Measurements from ENCODE around the gene MATN1. TPM values are rescaled to one million over a fixed set of nuclear protein-coding genes. Genes with fewer than 3 reads are reported as not detected.

The MATN1 gene
- total RNA-seq, 2 experiments from 2014 or later, result 0.28 to 0.42 TPM

DNA sequence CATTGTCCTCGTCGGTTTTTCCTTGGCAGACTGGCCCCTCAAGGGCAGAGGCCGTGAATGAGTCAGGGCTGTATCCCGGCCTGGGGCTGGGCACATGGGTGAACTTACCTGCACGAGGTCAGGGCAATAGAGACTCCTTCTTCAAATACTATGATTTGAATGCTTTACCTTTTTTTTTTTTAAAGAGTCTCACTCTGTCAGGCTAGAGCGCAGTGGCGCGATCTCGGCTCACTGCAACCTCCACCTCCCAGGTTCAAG, 29.2 kb upstream of the MATN1 start:
- ChIA-PET CTCF (ENCODE audit: unreplicated experiment) (interaction anchor here (0.6 kb wide), 1 partner anchor 26 kb away, joined by 3 read pairs; no protein-coding TSS in a partner anchor), POLR2A (interaction anchor here (0.9 to 3.6 kb wide), 5 partner anchors 8 to 102 kb away, joined by 3 to 15 read pairs (median 3); no protein-coding TSS in a partner anchor)
- TF ChIP-seq, protein P1, sequence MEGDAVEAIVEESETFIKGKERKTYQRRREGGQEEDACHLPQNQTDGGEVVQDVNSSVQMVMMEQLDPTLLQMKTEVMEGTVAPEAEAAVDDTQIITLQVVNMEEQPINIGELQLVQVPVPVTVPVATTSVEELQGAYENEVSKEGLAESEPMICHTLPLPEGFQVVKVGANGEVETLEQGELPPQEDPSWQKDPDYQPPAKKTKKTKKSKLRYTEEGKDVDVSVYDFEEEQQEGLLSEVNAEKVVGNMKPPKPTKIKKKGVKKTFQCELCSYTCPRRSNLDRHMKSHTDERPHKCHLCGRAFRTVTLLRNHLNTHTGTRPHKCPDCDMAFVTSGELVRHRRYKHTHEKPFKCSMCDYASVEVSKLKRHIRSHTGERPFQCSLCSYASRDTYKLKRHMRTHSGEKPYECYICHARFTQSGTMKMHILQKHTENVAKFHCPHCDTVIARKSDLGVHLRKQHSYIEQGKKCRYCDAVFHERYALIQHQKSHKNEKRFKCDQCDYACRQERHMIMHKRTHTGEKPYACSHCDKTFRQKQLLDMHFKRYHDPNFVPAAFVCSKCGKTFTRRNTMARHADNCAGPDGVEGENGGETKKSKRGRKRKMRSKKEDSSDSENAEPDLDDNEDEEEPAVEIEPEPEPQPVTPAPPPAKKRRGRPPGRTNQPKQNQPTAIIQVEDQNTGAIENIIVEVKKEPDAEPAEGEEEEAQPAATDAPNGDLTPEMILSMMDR (conservative IDR thresholded peaks at IDR 0.05; ENCODE audit: low read length), result no peak
- no peak for TF ChIP-seq EZH2phosphoT487 (IDR thresholded peaks at IDR 0.05; ENCODE audit: borderline replicate concordance, low read depth, low read length)
- no peak for DNase-seq (ENCODE audit: low spot score)
- H3K79me2 ChIP-seq (ENCODE audit: insufficient read depth, low read depth, low read length), result peaks cover 4% of the 10 kb centered on the region; the same call in 1 of the 2 replicates
- no peaks in the 10 kb centered on the region for H3K9me2 ChIP-seq (ENCODE audit: insufficient read depth, low read length)
- BruUV-seq (replicated peaks), result no TSS peak
- peaks cover 9% of the 10 kb centered on the region for H4K20me1 ChIP-seq (ENCODE audit: insufficient read depth, low read length)
- intact Hi-C loops (cut with micrococcal nuclease; ENCODE audit: unreplicated experiment), result no loop called here
- H2AFZ ChIP-seq (ENCODE audit: low read length), result no peak overlapping the region
- H3K36me3 ChIP-seq (ENCODE audit: insufficient read depth, low read length), result no peaks in the 10 kb centered on the region
- peak overlapping the region; percentile 13 for H3K4me3 ChIP-seq (ENCODE audit: low read depth, low read length, poor library complexity, severe bottlenecking)
- peak overlapping the region; percentile 99 for H3K27ac ChIP-seq (ENCODE audit: low read depth, low read length, poor library complexity, severe bottlenecking)
- H3K4me1 ChIP-seq (ENCODE audit: insufficient read depth, low read length, poor library complexity, severe bottlenecking), result peaks cover 99% of the 10 kb centered on the region
- H3K9me3 ChIP-seq (ENCODE audit: low read length), result no peaks in the 10 kb centered on the region
- H3K4me2 ChIP-seq (ENCODE audit: low read length), result peak overlapping the region; percentile 91

DNA sequence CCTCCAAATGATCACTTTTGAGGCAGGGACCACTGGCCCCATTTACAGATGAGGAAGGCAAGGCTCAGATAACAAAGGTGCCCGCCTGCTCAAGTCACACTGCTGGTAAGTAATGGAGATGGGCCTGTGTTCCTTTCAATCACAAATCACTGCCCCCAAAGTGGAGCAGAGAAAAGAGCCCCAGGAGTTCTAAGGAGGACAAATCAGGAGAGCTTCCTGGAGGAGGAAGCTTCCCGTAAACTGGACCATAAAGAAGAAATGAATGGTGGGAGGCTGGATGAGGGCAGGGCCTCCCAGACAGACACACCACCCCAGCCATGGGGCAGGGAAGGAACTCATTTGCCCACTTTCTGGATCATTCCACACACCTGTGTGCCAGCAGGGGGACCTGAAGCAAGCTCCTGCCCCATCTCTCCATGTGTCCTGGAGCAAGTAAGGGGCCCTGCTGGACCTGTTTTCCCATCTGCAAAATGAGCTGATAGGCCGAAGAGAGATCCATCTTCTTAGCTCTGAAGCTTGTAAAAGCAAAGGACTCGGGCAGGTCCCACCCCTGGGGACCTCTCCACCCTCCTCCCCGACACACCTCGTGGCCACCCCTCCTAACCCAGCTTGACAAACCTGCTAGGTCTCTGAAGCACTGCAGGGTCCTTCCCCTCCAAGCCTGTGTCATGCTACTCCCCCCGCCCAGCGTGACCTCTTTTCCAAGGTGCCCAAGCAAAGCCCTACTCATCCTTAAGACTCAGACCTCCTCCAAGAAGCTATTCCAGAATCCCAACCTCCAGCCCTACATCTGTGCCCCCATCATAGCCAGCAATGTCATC, 28.7 kb upstream of the MATN1 start:
- Histone ChIP-seq H3K9me3 (ENCODE audit: low read length) (no peaks in the 10 kb centered on the region), H3K79me2 (ENCODE audit: insufficient read depth, low read depth, low read length) (peaks cover 4% of the 10 kb centered on the region; the same call in 1 of the 2 replicates), H3K4me1 (ENCODE audit: insufficient read depth, low read length, poor library complexity, severe bottlenecking) (peaks cover 99% of the 10 kb centered on the region), H3K36me3 (ENCODE audit: insufficient read depth, low read length) (no peaks in the 10 kb centered on the region), H4K20me1 (ENCODE audit: insufficient read depth, low read length) (peaks cover 9% of the 10 kb centered on the region), H3K27ac (ENCODE audit: low read depth, low read length, poor library complexity, severe bottlenecking) (peak overlapping the region; percentile 99), H2AFZ (ENCODE audit: low read length) (no peak overlapping the region), H3K4me3 (ENCODE audit: low read depth, low read length, poor library complexity, severe bottlenecking) (peak overlapping the region; percentile 13), H3K9me2 (ENCODE audit: insufficient read depth, low read length) (no peaks in the 10 kb centered on the region), H3K4me2 (ENCODE audit: low read length) (peak overlapping the region; percentile 91)
- intact Hi-C loops (cut with micrococcal nuclease; ENCODE audit: unreplicated experiment), result no loop called here
- no TSS peak for BruUV-seq (replicated peaks)
- TF ChIP-seq, protein P1 (conservative IDR thresholded peaks at IDR 0.05; ENCODE audit: low read length), result 0 out of 2 replicates have a peak, but pooled peaks have one; percentile 38
- TF ChIP-seq EZH2phosphoT487 (IDR thresholded peaks at IDR 0.05; ENCODE audit: borderline replicate concordance, low read depth, low read length), result no peak
- ChIA-PET POLR2A (interaction anchor here (0.9 to 3.6 kb wide), 5 partner anchors 8 to 102 kb away, joined by 3 to 15 read pairs (median 3); no protein-coding TSS in a partner anchor), CTCF (ENCODE audit: unreplicated experiment) (interaction anchor here (0.6 kb wide), 1 partner anchor 26 kb away, joined by 3 read pairs; no protein-coding TSS in a partner anchor)
- no peak for DNase-seq (ENCODE audit: low spot score)

Data from OCI-LY7 (cell line).